Measurements from ENCODE around the gene MAPK8IP1. TPM values are rescaled to one million over a fixed set of nuclear protein-coding genes. Genes with fewer than 3 reads are reported as not detected.

Gene MAPK8IP1
- total RNA-seq, 1 experiment from 2014 or later: 12.7 TPM

DNA sequence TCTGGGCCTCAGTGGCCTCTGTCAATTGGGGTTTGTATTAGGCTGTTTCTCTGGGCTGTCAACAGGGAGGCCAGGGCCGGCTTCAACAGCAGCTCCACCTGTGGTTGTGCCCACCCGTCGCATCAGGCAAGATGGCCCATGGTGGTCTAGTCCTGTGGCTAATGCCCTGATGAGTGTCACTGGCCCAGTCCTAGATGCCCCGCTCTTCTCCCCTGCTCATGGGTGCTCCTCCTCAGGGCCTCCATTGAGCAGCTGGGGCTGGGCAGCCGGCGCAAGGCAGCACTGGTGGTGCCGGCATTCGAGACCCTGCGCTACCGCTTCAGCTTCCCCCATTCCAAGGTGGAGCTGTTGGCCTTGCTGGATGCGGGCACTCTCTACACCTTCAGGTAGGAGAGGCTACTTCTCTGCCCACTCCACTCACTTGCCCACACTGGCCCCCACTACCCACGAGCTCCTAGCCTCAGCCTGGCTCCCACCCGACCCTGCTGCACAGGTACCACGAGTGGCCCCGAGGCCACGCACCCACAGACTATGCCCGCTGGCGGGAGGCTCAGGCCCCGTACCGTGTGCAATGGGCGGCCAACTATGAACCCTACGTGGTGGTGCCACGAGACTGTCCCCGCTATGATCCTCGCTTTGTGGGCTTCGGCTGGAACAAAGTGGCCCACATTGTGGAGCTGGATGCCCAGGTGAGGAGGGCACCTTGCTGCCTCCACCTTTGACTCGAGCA lies 42.4 kb downstream of the MAPK8IP1 start:
- no peak for DNase-seq (ENCODE audit: low read depth, low spot score)
- no peaks in the 10 kb centered on the region for H3K4me1 ChIP-seq (ENCODE audit: control insufficient read depth, insufficient read depth, low read length)
- CTCF ChIA-PET: no interaction called here

GRCh38 chr11:45928535-45929215 lies 43.2 kb downstream of the MAPK8IP1 start:
- BruUV-seq (replicated peaks): no TSS peak
- POLR2A ChIA-PET: no interaction called here

More for the DNA sequence above, 42.4 kb downstream of the MAPK8IP1 start:
- peaks cover 3% of the 10 kb centered on the region; the same call in 1 of the 2 replicates for H3K36me3 ChIP-seq (ENCODE audit: control insufficient read depth, insufficient read depth, low read length)
- no peak overlapping the region for H3K4me3 ChIP-seq (ENCODE audit: low read depth in 2 of 2, low read length in 2 of 2)
- H3K27ac ChIP-seq (ENCODE audit: low read length): no peak overlapping the region
- POLR2A ChIA-PET: no interaction called here
- in situ Hi-C loops (cut with HindIII; ENCODE audit: low pct_unique_long_range_greater_than_20kb, low sequenced_read_pairs) (no loop called here), intact Hi-C loops (cut with micrococcal nuclease; ENCODE audit: unreplicated experiment) (no loop called here)
- TF ChIP-seq SIN3A (IDR thresholded peaks at IDR 0.05; ENCODE audit: borderline replicate concordance, insufficient read depth, low read depth, low read length): no peak
- no peak; the same call in 1 of the 2 replicates for TF ChIP-seq TCF7L2 (IDR thresholded peaks at IDR 0.05; ENCODE audit: low read depth, low read length)
- TF ChIP-seq, protein P1, sequence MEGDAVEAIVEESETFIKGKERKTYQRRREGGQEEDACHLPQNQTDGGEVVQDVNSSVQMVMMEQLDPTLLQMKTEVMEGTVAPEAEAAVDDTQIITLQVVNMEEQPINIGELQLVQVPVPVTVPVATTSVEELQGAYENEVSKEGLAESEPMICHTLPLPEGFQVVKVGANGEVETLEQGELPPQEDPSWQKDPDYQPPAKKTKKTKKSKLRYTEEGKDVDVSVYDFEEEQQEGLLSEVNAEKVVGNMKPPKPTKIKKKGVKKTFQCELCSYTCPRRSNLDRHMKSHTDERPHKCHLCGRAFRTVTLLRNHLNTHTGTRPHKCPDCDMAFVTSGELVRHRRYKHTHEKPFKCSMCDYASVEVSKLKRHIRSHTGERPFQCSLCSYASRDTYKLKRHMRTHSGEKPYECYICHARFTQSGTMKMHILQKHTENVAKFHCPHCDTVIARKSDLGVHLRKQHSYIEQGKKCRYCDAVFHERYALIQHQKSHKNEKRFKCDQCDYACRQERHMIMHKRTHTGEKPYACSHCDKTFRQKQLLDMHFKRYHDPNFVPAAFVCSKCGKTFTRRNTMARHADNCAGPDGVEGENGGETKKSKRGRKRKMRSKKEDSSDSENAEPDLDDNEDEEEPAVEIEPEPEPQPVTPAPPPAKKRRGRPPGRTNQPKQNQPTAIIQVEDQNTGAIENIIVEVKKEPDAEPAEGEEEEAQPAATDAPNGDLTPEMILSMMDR (IDR thresholded peaks at IDR 0.05): no peak
- TF ChIP-seq POLR2AphosphoS5 (IDR thresholded peaks at IDR 0.05; ENCODE audit: low read depth, low read length): no peak
- TF ChIP-seq, protein P2, sequence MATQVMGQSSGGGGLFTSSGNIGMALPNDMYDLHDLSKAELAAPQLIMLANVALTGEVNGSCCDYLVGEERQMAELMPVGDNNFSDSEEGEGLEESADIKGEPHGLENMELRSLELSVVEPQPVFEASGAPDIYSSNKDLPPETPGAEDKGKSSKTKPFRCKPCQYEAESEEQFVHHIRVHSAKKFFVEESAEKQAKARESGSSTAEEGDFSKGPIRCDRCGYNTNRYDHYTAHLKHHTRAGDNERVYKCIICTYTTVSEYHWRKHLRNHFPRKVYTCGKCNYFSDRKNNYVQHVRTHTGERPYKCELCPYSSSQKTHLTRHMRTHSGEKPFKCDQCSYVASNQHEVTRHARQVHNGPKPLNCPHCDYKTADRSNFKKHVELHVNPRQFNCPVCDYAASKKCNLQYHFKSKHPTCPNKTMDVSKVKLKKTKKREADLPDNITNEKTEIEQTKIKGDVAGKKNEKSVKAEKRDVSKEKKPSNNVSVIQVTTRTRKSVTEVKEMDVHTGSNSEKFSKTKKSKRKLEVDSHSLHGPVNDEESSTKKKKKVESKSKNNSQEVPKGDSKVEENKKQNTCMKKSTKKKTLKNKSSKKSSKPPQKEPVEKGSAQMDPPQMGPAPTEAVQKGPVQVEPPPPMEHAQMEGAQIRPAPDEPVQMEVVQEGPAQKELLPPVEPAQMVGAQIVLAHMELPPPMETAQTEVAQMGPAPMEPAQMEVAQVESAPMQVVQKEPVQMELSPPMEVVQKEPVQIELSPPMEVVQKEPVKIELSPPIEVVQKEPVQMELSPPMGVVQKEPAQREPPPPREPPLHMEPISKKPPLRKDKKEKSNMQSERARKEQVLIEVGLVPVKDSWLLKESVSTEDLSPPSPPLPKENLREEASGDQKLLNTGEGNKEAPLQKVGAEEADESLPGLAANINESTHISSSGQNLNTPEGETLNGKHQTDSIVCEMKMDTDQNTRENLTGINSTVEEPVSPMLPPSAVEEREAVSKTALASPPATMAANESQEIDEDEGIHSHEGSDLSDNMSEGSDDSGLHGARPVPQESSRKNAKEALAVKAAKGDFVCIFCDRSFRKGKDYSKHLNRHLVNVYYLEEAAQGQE (IDR thresholded peaks at IDR 0.05; ENCODE audit: insufficient read depth in 1 of 2, low read depth in 2 of 2, low read length in 1 of 2): no peak
- H3K27me3 ChIP-seq (ENCODE audit: control insufficient read depth, insufficient read depth, low read length): no peaks in the 10 kb centered on the region; the same call in 1 of the 2 replicates
- H3K9me3 ChIP-seq (ENCODE audit: control insufficient read depth, insufficient read depth, low read depth, low read length): no peaks in the 10 kb centered on the region
- no TSS peak for BruUV-seq (replicated peaks)
- ATAC-seq: no peak

More at GRCh38 chr11:45928535-45929215, 43.2 kb downstream of the MAPK8IP1 start:
- Histone ChIP-seq H3K9me3 (ENCODE audit: control insufficient read depth, insufficient read depth, low read depth, low read length) (no peaks in the 10 kb centered on the region), H3K4me3 (ENCODE audit: low read depth in 2 of 2, low read length in 2 of 2) (no peak overlapping the region), H3K4me1 (ENCODE audit: control insufficient read depth, insufficient read depth, low read length) (no peaks in the 10 kb centered on the region), H3K27ac (ENCODE audit: low read length) (no peak overlapping the region), H3K36me3 (ENCODE audit: control insufficient read depth, insufficient read depth, low read length) (no peaks in the 10 kb centered on the region), H3K27me3 (ENCODE audit: control insufficient read depth, insufficient read depth, low read length) (no peaks in the 10 kb centered on the region; the same call in 1 of the 2 replicates)
- CTCF ChIA-PET: interaction anchor here (0.6 kb wide), 1 partner anchor 36 kb away, joined by 3 read pairs; no protein-coding TSS in a partner anchor
- ATAC-seq (no peak), DNase-seq (ENCODE audit: low read depth, low spot score) (no peak)
- TF ChIP-seq POLR2AphosphoS5 (IDR thresholded peaks at IDR 0.05; ENCODE audit: low read depth, low read length) (no peak), TCF7L2 (IDR thresholded peaks at IDR 0.05; ENCODE audit: low read depth, low read length) (no peak), SIN3A (IDR thresholded peaks at IDR 0.05; ENCODE audit: borderline replicate concordance, insufficient read depth, low read depth, low read length) (no peak)
- TF ChIP-seq, protein P2 (IDR thresholded peaks at IDR 0.05; ENCODE audit: insufficient read depth in 1 of 2, low read depth in 2 of 2, low read length in 1 of 2): no peak
- TF ChIP-seq, protein P1 (IDR thresholded peaks at IDR 0.05): no peak
- in situ Hi-C loops (cut with HindIII; ENCODE audit: low pct_unique_long_range_greater_than_20kb, low sequenced_read_pairs): no loop called here
- intact Hi-C loops (cut with micrococcal nuclease; ENCODE audit: unreplicated experiment): no loop called here
